CD14-positive monocyte (primary cell): ENCODE measurements around the gene TTC28. TPM values are rescaled to one million over a fixed set of nuclear protein-coding genes. Genes with fewer than 3 reads are reported as not detected.

Source experiments
- DNase-seq, 3 donors: peaks; one replicate each; pipeline ENCODE4 v3.0.0-alpha.2; 2011 to 2022
- H2AFZ ChIP-seq: 2 replicates; pipeline ENCODE4 v1.6.0; 2012; ENCODE audit warnings: mild to moderate bottlenecking, low read depth, low read length, inconsistent platforms; ENCODE audit not compliant: insufficient read depth, poor library complexity, severe bottlenecking
- H3K27ac ChIP-seq, 2 donors: 1 replicate in 1 of 2; 2 replicates in 1 of 2; pipeline ENCODE4 v1.5.1; 2012 to 2013; ENCODE audit warnings: low read length in 2 of 2, control low read depth in 1 of 2, inconsistent platforms in 1 of 2, low read depth in 1 of 2, mild to moderate bottlenecking in 1 of 2
- H3K27me3 ChIP-seq, 2 donors: one replicate each; pipeline versions ENCODE4 v1.6.0 to v1.6.1; 2011 to 2013; ENCODE audit warnings: low read length in 2 of 2; ENCODE audit not compliant: control insufficient read depth in 2 of 2, insufficient read depth in 2 of 2
- H3K36me3 ChIP-seq, 2 donors: replicated peaks in 1 of 2; 1 replicate in 1 of 2; 2 replicates in 1 of 2; pipeline versions ENCODE4 v1.5.1 to v1.6.1; 2012 to 2013; ENCODE audit warnings: low read length in 2 of 2, control low read depth in 1 of 2, inconsistent platforms in 1 of 2, mild to moderate bottlenecking in 1 of 2; ENCODE audit not compliant: insufficient read depth in 2 of 2, control insufficient read depth in 1 of 2
- H3K4me1 ChIP-seq, 2 donors: 1 replicate in 1 of 2; 2 replicates in 1 of 2; pipeline versions ENCODE4 v1.5.1 to v1.6.1; 2012 to 2013; ENCODE audit warnings: low read length in 2 of 2, control low read depth in 1 of 2, inconsistent platforms in 1 of 2, mild to moderate bottlenecking in 1 of 2, moderate library complexity in 1 of 2; ENCODE audit not compliant: insufficient read depth in 2 of 2, control insufficient read depth in 1 of 2
- H3K4me2 ChIP-seq: replicated peaks from 2 replicates; pipeline ENCODE3; 2012; ENCODE audit warnings: low read length, moderate library complexity, mild to moderate bottlenecking; ENCODE audit not compliant: poor library complexity, severe bottlenecking; ENCODE audit errors: extremely low read depth
- H3K4me3 ChIP-seq, 3 experiments: fragments of 200-600 bp in 1 of 3; sonication (generic) in 1 of 3; replicated peaks in 1 of 3; 1 replicate in 2 of 3; 2 replicates in 1 of 3; pipeline ENCODE4 v1.5.1; 2011 to 2013; ENCODE audit warnings: low read length in 3 of 3, mild to moderate bottlenecking in 3 of 3, control low read depth in 2 of 3, low read depth in 2 of 3, inconsistent platforms in 1 of 3, moderate library complexity in 1 of 3
- H3K79me2 ChIP-seq: 2 replicates; pipeline ENCODE4 v1.6.0; 2012; ENCODE audit warnings: mild to moderate bottlenecking, control low read depth, inconsistent platforms, low read length, moderate library complexity; ENCODE audit not compliant: insufficient read depth
- H3K9ac ChIP-seq: 2 replicates; pipeline ENCODE4 v1.6.0; 2017; ENCODE audit warnings: low read length, mild to moderate bottlenecking; ENCODE audit not compliant: insufficient read depth, poor library complexity, severe bottlenecking
- H3K9me3 ChIP-seq, 2 donors: replicated peaks in 1 of 2; 1 replicate in 1 of 2; 2 replicates in 1 of 2; pipeline versions ENCODE4 v1.5.1 to v1.6.1; 2012 to 2013; ENCODE audit warnings: low read length in 2 of 2, control low read depth in 1 of 2; ENCODE audit not compliant: control insufficient read depth in 1 of 2, insufficient read depth in 1 of 2
- H4K20me1 ChIP-seq: 2 replicates; pipeline ENCODE4 v1.6.0; 2012; ENCODE audit warnings: mild to moderate bottlenecking, low read length, control low read depth, moderate library complexity; ENCODE audit not compliant: insufficient read depth
- H3K27ac Mint-ChIP-seq, 7 donors: one replicate each; pipeline ENCODE4 v1.8.0; 2020; ENCODE audit warnings: mild to moderate bottlenecking in 7 of 7, mixed read lengths in 7 of 7, moderate library complexity in 6 of 7, inconsistent platforms in 2 of 7
- H3K27me3 Mint-ChIP-seq, 3 donors: one replicate each; pipeline ENCODE4 v1.8.0; 2021 to 2022; ENCODE audit warnings: low read depth in 3 of 3, mild to moderate bottlenecking in 3 of 3, mixed read lengths in 3 of 3, moderate library complexity in 3 of 3, inconsistent platforms in 1 of 3
- H3K36me3 Mint-ChIP-seq, 2 donors: one replicate each; pipeline ENCODE4 v1.8.0; 2020; ENCODE audit warnings: mixed read lengths in 2 of 2, inconsistent platforms in 1 of 2, mild to moderate bottlenecking in 1 of 2
- H3K4me1 Mint-ChIP-seq: one replicate; pipeline ENCODE4 v1.8.0; 2020; ENCODE audit warnings: mild to moderate bottlenecking, mixed read lengths
- H3K4me3 Mint-ChIP-seq, 2 donors: one replicate each; pipeline ENCODE4 v1.8.0; 2020; ENCODE audit warnings: mild to moderate bottlenecking in 2 of 2, mixed read lengths in 2 of 2, moderate library complexity in 1 of 2
- H3K9me3 Mint-ChIP-seq, 7 donors: one replicate each; pipeline ENCODE4 v1.8.0; 2020 to 2022; ENCODE audit warnings: mixed read lengths in 7 of 7, mild to moderate bottlenecking in 6 of 7, moderate library complexity in 6 of 7, inconsistent platforms in 2 of 7
- CTCF ChIP-seq: fragments of 200-600 bp; IDR thresholded peaks from one replicate; pipeline ENCODE4 v1.8.0; 2022; ENCODE audit warnings: antibody characterized with exemption, mild to moderate bottlenecking
- WGBS: methylation state at CpG from one replicate; pipeline ENCODE4 v1.1.5; 2013; ENCODE audit warnings: missing lambda C conversion rate; ENCODE audit not compliant: insufficient coverage; 5-methylcytosine and 5-hydroxymethylcytosine counted together
- intact Hi-C, 2 donors: fragments of 100-400 bp; cut with micrococcal nuclease; formaldehyde crosslinking; loops; one replicate each; pipeline versions ENCODE4 v1.15.0 to v1.15.1; 2023
- polyA plus RNA-seq, 3 donors: library from polyadenylated mRNA; depleted of rRNA in 1 of 3; unstranded in 2 of 3; stranded (reverse) in 1 of 3; fragments of 300-500 nt in 2 of 3; fragments of >200 nt in 1 of 3; fragmentation: Illumina TruSeq in 2 of 3; gene quantifications; 1 replicate in 2 of 3; 2 replicates in 1 of 3; pipeline ENCODE4 v1.2.3, GENCODE V29; 2012 to 2021

Gene TTC28
- polyA plus RNA-seq, 3 donors = 0.24 to 0.61 TPM; not detected in 1

GRCh38 chr22:28147401-28147800, 532.2 kb downstream of the TTC28 start:
- Mint-ChIP-seq H3K9me3 (peaks cover 0 to 2% (median 0%) of the 10 kb centered on the region in 7 donors), H3K4me1 (no peaks in the 10 kb centered on the region), H3K27me3 (no peaks in the 10 kb centered on the region), H3K36me3 (no peaks in the 10 kb centered on the region), H3K27ac (no peak overlapping the region), H3K4me3 (no peak overlapping the region)
- H3K79me2 ChIP-seq = no peaks in the 10 kb centered on the region
- no peak overlapping the region for H3K9ac ChIP-seq
- no peak overlapping the region for H3K4me2 ChIP-seq
- no peaks in the 10 kb centered on the region for H4K20me1 ChIP-seq
- no peak overlapping the region for H2AFZ ChIP-seq
- no peak overlapping the region for H3K4me3 ChIP-seq
- WGBS = no CpG with 5 or more reads among the region's 2 CpGs
- no peaks in the 10 kb centered on the region for H3K36me3 ChIP-seq
- intact Hi-C loops = no loop called here
- H3K4me1 ChIP-seq = no peaks in the 10 kb centered on the region
- no peaks in the 10 kb centered on the region for H3K27me3 ChIP-seq
- no peaks in the 10 kb centered on the region for H3K9me3 ChIP-seq
- no peak for TF ChIP-seq CTCF
- DNase-seq = no peak
- no peak overlapping the region for H3K27ac ChIP-seq

- intact Hi-C loops = no loop called here
- no peak overlapping the region for H3K27ac Mint-ChIP-seq
- no peaks in the 10 kb centered on the region for H3K4me1 Mint-ChIP-seq
- H3K27me3 Mint-ChIP-seq = no peaks in the 10 kb centered on the region
- no peaks in the 10 kb centered on the region for H3K9me3 ChIP-seq
- no peak overlapping the region for H3K9ac ChIP-seq
- DNase-seq = no peak
- no peaks in the 10 kb centered on the region for H3K36me3 ChIP-seq
- no peaks in the 10 kb centered on the region for H3K36me3 Mint-ChIP-seq
- H3K79me2 ChIP-seq = no peaks in the 10 kb centered on the region
- H2AFZ ChIP-seq = no peak overlapping the region
- H3K27me3 ChIP-seq = no peaks in the 10 kb centered on the region
- H3K4me2 ChIP-seq = no peak overlapping the region
- H3K4me3 Mint-ChIP-seq = no peak overlapping the region
- H3K27ac ChIP-seq = no peak overlapping the region
- no peaks in the 10 kb centered on the region for H4K20me1 ChIP-seq
- no peak overlapping the region for H3K4me3 ChIP-seq
- H3K4me1 ChIP-seq = no peaks in the 10 kb centered on the region
- H3K9me3 Mint-ChIP-seq = peaks cover 0 to 2% (median 0%) of the 10 kb centered on the region in 7 donors
- TF ChIP-seq CTCF = no peak
- 100% methylated on average over 2 of the region's 5 CpGs for WGBS
These were observed 533.0 kb downstream of the TTC28 start for GRCh38 chr22:28146401-28147314.
